K562 (cell line): ENCODE results near the gene NKG7. TPM values are rescaled to one million over a fixed set of nuclear protein-coding genes. Genes with fewer than 3 reads are reported as not detected.

ENCODE experiments used
- CHD2 ChIP-seq: IDR thresholded peaks from 2 replicates; pipeline ENCODE4 v1.6.1; 2011; ENCODE audit warnings: low read depth, low read length
- ETS1 ChIP-seq: conservative IDR thresholded peaks from 2 replicates; pipeline ENCODE4 v1.6.1; 2011; ENCODE audit warnings: low read depth, mild to moderate bottlenecking, low read length; ENCODE audit not compliant: control insufficient read depth
- HNRNPLL ChIP-seq: fragments of 200-400 bp; formaldehyde crosslinking; IDR thresholded peaks from 2 replicates; pipeline ENCODE4 v1.6.1; 2017; ENCODE audit warnings: low read length, low read depth, mild to moderate bottlenecking; ENCODE audit not compliant: poor library complexity, severe bottlenecking
- MLLT1 ChIP-seq, 2 experiments: fragments of 450-650 bp; IDR thresholded peaks; 2 replicates each; pipeline ENCODE4 v1.6.1; 2016
- PATZ1 ChIP-seq: fragments of 250-450 bp; sonication (Bioruptor Pico); IDR thresholded peaks from 2 replicates; pipeline ENCODE4 v1.5.0; 2020; ENCODE audit warnings: mild to moderate bottlenecking, borderline replicate concordance
- ZNF253 ChIP-seq: fragments of 250-450 bp; sonication (Bioruptor Pico); conservative IDR thresholded peaks from 2 replicates; pipeline ENCODE4 v1.6.1; 2021; ENCODE audit warnings: mild to moderate bottlenecking
- polyA plus RNA-seq, 8 experiments: library from polyadenylated mRNA; depleted of rRNA in 4 of 8; stranded (reverse) in 5 of 8; unstranded in 3 of 8; fragments of >200 nt; fragmentation: Nextera tagmentation in 2 of 8; fragmentation: Illumina TruSeq in 1 of 8; extraction: Ambion mirVana in 2 of 8; extraction: Trizol in 1 of 8; gene quantifications; 2 replicates each; pipeline versions ENCODE4 v1.2.1 to v1.2.3, GENCODE V29; 2011 to 2014; ENCODE audit warnings: inconsistent platforms in 1 of 8, missing spikeins in 1 of 8
- total RNA-seq, 7 experiments: library from RNA; depleted of rRNA in 6 of 7; stranded (reverse); fragments of >200 nt in 6 of 7; fragmentation: Illumina TruSeq in 2 of 7; extraction: Trizol in 2 of 7; gene quantifications; 2 replicates each; pipeline versions ENCODE4 v1.2.1 to v1.2.3, GENCODE V29; 2011 to 2021; ENCODE audit warnings: low replicate concordance in 1 of 7

NKG7 gene
- total and polyA plus RNA-seq, 9 of the 15 experiments (the other 6 are each of a cell fraction or from before 2014, with no cell fraction given): 0.30 to 0.70 (median 0.51) TPM; not detected in 2

GRCh38 chr19:51394050-51394836 lies 21.8 kb upstream of the NKG7 start (continued):
- no peak for TF ChIP-seq PATZ1 (CRISPR knock-in tag)
- peak; percentile 58 for TF ChIP-seq HNRNPLL
- TF ChIP-seq ZNF253: no peak
- peak in 1 of 2 experiments; percentile 40; a peak in 2 of 4 replicates for TF ChIP-seq MLLT1 (IDR thresholded peaks at IDR 0.05)
- TF ChIP-seq CHD2: peak; percentile 82
- TF ChIP-seq ETS1: no peak
